HL-60 (cell line): Measurements from ENCODE around the gene THAP3.

Experiments used
- DNase-seq, 2 experiments: peaks; one replicate each; pipeline ENCODE4 v3.0.0-alpha.2; 2010 to 2020; ENCODE audit warnings: low read depth in 1 of 2, low spot score in 1 of 2
- H3K27ac ChIP-seq: fragments of 250-450 bp; sonication (Bioruptor Pico); replicated peaks from 2 replicates; pipeline ENCODE4 v1.5.1; 2020; ENCODE audit warnings: mild to moderate bottlenecking, moderate library complexity
- H3K27me3 ChIP-seq: fragments of 250-450 bp; sonication (Bioruptor Pico); 2 replicates; pipeline ENCODE4 v1.5.1; 2021; ENCODE audit warnings: mild to moderate bottlenecking, moderate library complexity; ENCODE audit not compliant: insufficient read depth, poor library complexity, severe bottlenecking
- H3K4me3 ChIP-seq: replicated peaks from 2 replicates; pipeline ENCODE4 v1.5.1; 2011; ENCODE audit warnings: mild to moderate bottlenecking, control low read depth, low read length; ENCODE audit not compliant: insufficient read depth
- GABPA ChIP-seq: IDR thresholded peaks from 2 replicates; pipeline ENCODE4 v1.6.1; 2012; ENCODE audit warnings: low read depth
- POLR2AphosphoS5 ChIP-seq: IDR thresholded peaks from 2 replicates; pipeline ENCODE4 v1.6.1; 2012; ENCODE audit warnings: low read depth
- SPI1 ChIP-seq: IDR thresholded peaks from 2 replicates; pipeline ENCODE4 v1.6.1; 2012; ENCODE audit warnings: low read depth, mild to moderate bottlenecking, borderline replicate concordance
- TF ChIP-seq, protein P1 (sequence below): IDR thresholded peaks from 2 replicates; pipeline ENCODE4 v1.6.1; 2012; ENCODE audit warnings: low read depth; ENCODE audit not compliant: insufficient replicate concordance
- TF ChIP-seq, protein P2 (sequence below): IDR thresholded peaks from one replicate; pipeline ENCODE4 v1.5.1; 2011; ENCODE audit warnings: low read length, control low read depth, inconsistent platforms; ENCODE audit not compliant: insufficient read depth

THAP3 gene

DNA sequence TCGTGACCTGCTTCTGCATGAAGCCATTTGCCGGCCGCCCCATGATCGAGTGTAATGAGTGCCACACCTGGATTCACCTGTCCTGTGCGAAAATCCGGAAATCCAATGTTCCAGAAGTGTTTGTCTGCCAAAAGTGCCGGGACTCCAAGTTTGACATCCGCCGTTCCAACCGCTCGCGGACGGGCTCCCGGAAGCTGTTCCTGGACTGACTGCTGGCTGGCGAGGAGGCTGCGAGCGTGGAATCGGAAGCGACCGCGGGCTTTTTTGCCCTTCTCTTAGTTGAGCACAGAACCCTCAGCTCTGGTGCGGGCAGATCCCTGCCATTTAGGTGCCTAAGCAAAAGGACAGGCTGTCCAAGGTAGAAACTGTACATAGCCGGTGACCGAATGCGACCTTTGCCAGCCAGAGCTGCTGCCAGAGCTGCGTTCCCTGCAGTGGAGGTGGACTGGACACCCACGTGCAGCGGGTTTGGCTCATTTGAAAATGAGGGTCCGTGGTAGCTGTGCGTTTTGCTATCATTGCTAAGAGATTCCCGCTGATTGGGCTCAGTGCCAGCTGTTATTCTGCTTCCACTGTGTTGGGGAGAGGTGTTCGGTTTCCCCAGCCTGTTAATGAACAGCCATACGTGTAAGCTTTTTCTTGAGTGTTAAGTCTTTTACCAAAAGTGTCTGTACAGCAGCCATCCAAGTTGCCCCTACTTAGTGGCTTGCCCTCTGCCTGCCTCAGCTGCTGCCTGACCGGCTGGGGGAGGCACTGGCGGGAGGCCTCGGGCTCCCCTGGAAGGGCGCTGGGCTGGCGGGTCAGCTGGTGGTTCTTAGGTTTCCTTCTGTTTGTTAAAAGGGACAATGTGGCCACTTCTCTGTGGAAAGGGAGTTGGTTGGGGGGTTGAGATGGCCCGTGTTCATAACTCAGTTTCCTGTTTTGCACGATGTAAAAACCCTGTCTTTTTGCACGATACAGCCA, 3.0 kb upstream of the THAP3 start:
- TF ChIP-seq GABPA: no peak
- TF ChIP-seq POLR2AphosphoS5: no peak
- no peak for TF ChIP-seq SPI1
- TF ChIP-seq, protein P1, sequence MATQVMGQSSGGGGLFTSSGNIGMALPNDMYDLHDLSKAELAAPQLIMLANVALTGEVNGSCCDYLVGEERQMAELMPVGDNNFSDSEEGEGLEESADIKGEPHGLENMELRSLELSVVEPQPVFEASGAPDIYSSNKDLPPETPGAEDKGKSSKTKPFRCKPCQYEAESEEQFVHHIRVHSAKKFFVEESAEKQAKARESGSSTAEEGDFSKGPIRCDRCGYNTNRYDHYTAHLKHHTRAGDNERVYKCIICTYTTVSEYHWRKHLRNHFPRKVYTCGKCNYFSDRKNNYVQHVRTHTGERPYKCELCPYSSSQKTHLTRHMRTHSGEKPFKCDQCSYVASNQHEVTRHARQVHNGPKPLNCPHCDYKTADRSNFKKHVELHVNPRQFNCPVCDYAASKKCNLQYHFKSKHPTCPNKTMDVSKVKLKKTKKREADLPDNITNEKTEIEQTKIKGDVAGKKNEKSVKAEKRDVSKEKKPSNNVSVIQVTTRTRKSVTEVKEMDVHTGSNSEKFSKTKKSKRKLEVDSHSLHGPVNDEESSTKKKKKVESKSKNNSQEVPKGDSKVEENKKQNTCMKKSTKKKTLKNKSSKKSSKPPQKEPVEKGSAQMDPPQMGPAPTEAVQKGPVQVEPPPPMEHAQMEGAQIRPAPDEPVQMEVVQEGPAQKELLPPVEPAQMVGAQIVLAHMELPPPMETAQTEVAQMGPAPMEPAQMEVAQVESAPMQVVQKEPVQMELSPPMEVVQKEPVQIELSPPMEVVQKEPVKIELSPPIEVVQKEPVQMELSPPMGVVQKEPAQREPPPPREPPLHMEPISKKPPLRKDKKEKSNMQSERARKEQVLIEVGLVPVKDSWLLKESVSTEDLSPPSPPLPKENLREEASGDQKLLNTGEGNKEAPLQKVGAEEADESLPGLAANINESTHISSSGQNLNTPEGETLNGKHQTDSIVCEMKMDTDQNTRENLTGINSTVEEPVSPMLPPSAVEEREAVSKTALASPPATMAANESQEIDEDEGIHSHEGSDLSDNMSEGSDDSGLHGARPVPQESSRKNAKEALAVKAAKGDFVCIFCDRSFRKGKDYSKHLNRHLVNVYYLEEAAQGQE: no peak
- TF ChIP-seq, protein P2, sequence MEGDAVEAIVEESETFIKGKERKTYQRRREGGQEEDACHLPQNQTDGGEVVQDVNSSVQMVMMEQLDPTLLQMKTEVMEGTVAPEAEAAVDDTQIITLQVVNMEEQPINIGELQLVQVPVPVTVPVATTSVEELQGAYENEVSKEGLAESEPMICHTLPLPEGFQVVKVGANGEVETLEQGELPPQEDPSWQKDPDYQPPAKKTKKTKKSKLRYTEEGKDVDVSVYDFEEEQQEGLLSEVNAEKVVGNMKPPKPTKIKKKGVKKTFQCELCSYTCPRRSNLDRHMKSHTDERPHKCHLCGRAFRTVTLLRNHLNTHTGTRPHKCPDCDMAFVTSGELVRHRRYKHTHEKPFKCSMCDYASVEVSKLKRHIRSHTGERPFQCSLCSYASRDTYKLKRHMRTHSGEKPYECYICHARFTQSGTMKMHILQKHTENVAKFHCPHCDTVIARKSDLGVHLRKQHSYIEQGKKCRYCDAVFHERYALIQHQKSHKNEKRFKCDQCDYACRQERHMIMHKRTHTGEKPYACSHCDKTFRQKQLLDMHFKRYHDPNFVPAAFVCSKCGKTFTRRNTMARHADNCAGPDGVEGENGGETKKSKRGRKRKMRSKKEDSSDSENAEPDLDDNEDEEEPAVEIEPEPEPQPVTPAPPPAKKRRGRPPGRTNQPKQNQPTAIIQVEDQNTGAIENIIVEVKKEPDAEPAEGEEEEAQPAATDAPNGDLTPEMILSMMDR: no peak
- no peak for DNase-seq
- Histone ChIP-seq H3K27me3 (no peaks in the 10 kb centered on the region), H3K4me3 (no peak overlapping the region), H3K27ac (no peak overlapping the region)

DNA sequence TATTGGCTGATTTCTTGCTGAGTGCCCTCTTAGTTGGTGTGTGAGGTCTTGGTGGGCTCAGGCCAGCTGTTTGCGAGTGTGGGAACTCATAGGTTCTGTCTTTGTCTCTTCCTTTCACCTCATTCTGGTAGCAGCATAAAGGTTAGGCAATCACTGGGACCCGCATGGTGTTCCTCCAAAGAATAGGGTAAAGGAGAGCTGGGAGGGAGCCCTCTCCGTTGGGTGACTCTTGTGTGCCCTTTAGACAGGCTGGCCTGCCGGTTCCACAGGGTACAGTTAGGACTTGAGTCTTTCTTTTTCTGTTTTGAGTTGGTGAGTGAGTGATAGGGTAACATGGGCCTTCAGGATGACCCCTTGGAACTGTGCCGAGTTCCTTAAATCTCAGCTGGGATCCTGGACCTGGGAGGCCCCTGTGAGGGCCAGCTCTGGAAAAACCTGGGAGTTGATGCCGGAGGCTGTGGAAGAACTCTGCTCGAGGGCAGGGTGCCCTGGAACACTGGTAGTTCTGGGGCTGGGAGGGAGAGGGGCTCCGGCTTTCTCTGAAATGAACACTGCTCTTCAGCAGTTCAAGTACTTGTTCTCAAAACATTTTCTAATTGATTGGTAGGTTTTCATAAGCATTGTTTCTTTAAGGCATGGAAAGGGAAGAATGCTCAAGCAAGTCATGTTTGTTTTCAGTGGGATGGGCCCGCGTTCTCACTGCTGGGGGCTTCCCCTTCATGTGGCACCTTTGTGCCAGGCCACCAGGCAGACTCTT, 2.1 kb upstream of the THAP3 start:
- Histone ChIP-seq H3K4me3 (no peak overlapping the region), H3K27ac (no peak overlapping the region), H3K27me3 (no peaks in the 10 kb centered on the region)
- TF ChIP-seq GABPA (no peak), POLR2AphosphoS5 (no peak), SPI1 (no peak)
- DNase-seq: no peak

DNA sequence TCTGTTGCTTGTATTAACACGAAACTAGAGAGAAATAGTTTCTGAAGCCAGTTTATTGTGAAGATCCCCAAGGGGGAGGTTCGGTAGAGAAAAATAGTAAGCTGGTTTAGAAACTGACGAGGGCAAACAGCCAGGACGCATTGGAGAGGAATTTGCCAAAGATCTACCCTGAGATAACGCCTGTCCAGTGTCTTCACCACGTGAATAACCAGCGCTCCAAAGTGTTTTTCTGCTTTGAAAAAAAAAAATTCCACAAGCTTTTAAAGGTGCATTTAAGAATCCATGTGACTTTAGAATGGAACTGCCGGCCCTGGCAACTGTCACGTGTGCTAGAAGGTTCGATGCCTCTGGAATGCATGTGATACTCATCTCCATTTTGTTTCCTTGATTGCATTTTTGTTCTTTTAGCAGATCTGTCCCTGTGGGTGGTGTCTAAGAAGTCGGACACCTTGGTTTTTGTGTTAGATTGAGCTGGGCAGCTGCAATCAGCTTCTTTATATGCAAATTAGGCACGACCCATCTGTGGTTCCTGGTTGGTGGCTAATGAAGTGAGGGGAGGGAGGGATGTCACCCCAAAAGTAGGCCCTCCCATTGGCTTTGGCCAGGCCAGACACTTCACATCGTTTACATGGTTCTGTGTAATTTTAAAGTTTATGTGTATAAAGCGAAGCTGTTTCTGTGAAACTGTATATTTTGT, 1.3 kb upstream of the THAP3 start:
- H3K4me3 ChIP-seq: no peak overlapping the region
- no peak for DNase-seq
- no peaks in the 10 kb centered on the region for H3K27me3 ChIP-seq
- H3K27ac ChIP-seq: no peak overlapping the region
- no peak for TF ChIP-seq SPI1
- no peak for TF ChIP-seq GABPA
- TF ChIP-seq, protein P1: no peak
- TF ChIP-seq, protein P2: no peak
- no peak for TF ChIP-seq POLR2AphosphoS5
